ENCODE data around the gene PIK3C2G.

GRCh38 chr12:18462442-18462841 is 201.1 kb downstream of the PIK3C2G start:
- TF ChIP-seq CTCF (IDR thresholded peaks at IDR 0.05) = no peak
- no peak for TF ChIP-seq EZH2phosphoT487 (IDR thresholded peaks at IDR 0.05)
